ENCODE data around the gene IDUA.
"Not testable (repeated sequence)": the region's sequence is repeated elsewhere in the genome, so short reads cannot be mapped to it uniquely, and the experiment has no call there.

Gene IDUA

GRCh38 chr4:1047976-1048772, 61.3 kb downstream of the IDUA start:
- DNase-seq = no peak

- DNase-seq = no peak
These were observed 62.1 kb downstream of the IDUA start for GRCh38 chr4:1048773-1049590.

GRCh38 chr4:1049591-1049905, 62.7 kb downstream of the IDUA start:
- DNase-seq = no peak

DNA sequence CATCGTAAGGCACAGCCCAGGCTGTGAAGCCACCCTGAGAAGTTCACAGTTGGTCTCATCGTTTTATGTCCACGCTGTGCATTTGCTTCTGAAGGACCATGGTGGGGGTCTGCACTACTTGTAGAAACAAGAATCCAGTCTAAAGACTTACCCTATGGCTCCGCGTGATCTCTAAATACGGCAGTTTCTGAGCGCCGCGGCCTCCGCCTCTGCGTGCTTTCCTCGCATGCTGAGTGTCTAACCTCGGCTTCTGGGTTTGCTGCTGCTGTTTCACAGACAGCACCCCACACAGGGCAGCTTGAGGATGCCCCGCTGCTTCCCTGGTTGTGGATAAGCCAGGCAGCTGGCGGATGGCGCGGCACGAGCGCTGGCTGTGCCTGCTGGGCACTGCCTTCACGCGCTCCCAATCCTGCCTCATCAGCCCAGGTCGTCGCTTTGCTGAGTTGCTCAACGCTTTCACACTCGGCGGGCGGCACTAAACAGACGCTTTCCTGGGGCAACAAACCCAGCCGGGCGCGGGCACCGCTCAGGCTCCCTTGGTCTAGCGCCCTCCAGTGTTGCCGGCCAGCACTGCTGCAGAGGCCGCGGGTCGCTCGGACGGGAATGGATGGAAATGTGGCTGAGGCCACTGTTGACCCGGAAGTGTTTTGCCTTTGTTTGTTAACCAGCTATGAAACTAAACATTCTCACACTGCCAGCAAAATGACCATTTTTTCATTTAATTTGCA, 63.8 kb downstream of the IDUA start:
- no peak for DNase-seq

- no peak for DNase-seq
These were observed 64.6 kb downstream of the IDUA start for GRCh38 chr4:1051472-1051871.

- no peak for DNase-seq
These were observed 65.4 kb downstream of the IDUA start for GRCh38 chr4:1052231-1052671.

GRCh38 chr4:1053080-1053661, 66.3 kb downstream of the IDUA start:
- no peak for DNase-seq

- DNase-seq = not testable (repeated sequence)
These were observed 67.0 kb downstream of the IDUA start for GRCh38 chr4:1053891-1054290.

Measured in NCI-H2171 (cell line).